CD4-positive, alpha-beta T cell (primary cell): ENCODE results near the gene PARD3B. TPM values are rescaled to one million over a fixed set of nuclear protein-coding genes. Genes with fewer than 3 reads are reported as not detected.

Experiments
- ATAC-seq: fragments of 200-7000 bp; cut with Tn5 transposase; one replicate; pipeline ENCODE4 v1.10.0; 2022; ENCODE audit warnings: mild to moderate bottlenecking; ENCODE audit not compliant: poor library complexity
- CTCF ChIA-PET: fragments of 350-600 bp; sonication (Branson Sonifier 250); formaldehyde crosslinking; loops from one replicate; lab custom pipeline; 2021; ENCODE audit warnings: antibody characterized with exemption, inconsistent platforms; lab: Charles Lee
- POLR2A ChIA-PET: fragments of 350-600 bp; sonication (Branson Sonifier 250); formaldehyde crosslinking; loops from one replicate; lab custom pipeline; 2021; ENCODE audit warnings: antibody characterized with exemption, inconsistent platforms; lab: Charles Lee
- DNase-seq, 14 experiments: peaks; one replicate each; pipeline ENCODE4 v3.0.0-alpha.2; 2013 to 2020; ENCODE audit warnings: mixed read lengths in 2 of 14
- H3K27ac ChIP-seq, 2 donors: one replicate each; pipeline versions ENCODE4 v1.5.1 to v1.7.0; 2013; ENCODE audit warnings: low read length in 2 of 2, low read depth in 1 of 2, mild to moderate bottlenecking in 1 of 2
- H3K27me3 ChIP-seq, 2 experiments: 1 replicate in 1 of 2; 2 replicates in 1 of 2; pipeline versions ENCODE4 v1.6.1 to v1.7.0; 2013; ENCODE audit warnings: low read length in 2 of 2, control low read depth in 1 of 2, mild to moderate bottlenecking in 1 of 2, moderate library complexity in 1 of 2; ENCODE audit not compliant: insufficient read depth in 2 of 2, control insufficient read depth in 1 of 2
- H3K36me3 ChIP-seq: one replicate; pipeline ENCODE4 v1.6.1; 2013; ENCODE audit warnings: low read length, control low read depth; ENCODE audit not compliant: insufficient read depth
- H3K4me1 ChIP-seq: one replicate; pipeline ENCODE4 v1.6.1; 2013; ENCODE audit warnings: low read length, control low read depth; ENCODE audit not compliant: insufficient read depth
- H3K4me3 ChIP-seq: one replicate; pipeline ENCODE4 v1.5.1; 2013; ENCODE audit warnings: mild to moderate bottlenecking, low read length, moderate library complexity
- H3K9me3 ChIP-seq, 2 experiments: 1 replicate in 1 of 2; 2 replicates in 1 of 2; pipeline versions ENCODE4 v1.6.1 to v1.7.0; 2013; ENCODE audit warnings: low read length in 2 of 2, mild to moderate bottlenecking in 2 of 2, control low read depth in 1 of 2, moderate library complexity in 1 of 2; ENCODE audit not compliant: control insufficient read depth in 1 of 2, insufficient read depth in 1 of 2
- H3K27ac Mint-ChIP-seq: one replicate; pipeline ENCODE4 v1.8.0; 2020; ENCODE audit warnings: mixed read lengths
- H3K27me3 Mint-ChIP-seq: one replicate; pipeline ENCODE4 v1.8.0; 2021; ENCODE audit warnings: mixed read lengths
- H3K36me3 Mint-ChIP-seq: one replicate; pipeline ENCODE4 v1.8.0; 2021; ENCODE audit warnings: low read depth, mixed read lengths
- H3K4me1 Mint-ChIP-seq: one replicate; pipeline ENCODE4 v1.8.0; 2021; ENCODE audit warnings: low read depth, mixed read lengths
- H3K4me3 Mint-ChIP-seq: one replicate; pipeline ENCODE4 v1.8.0; 2020; ENCODE audit warnings: mild to moderate bottlenecking, mixed read lengths
- H3K9me3 Mint-ChIP-seq: one replicate; pipeline ENCODE4 v1.8.0; 2020; ENCODE audit warnings: mixed read lengths
- intact Hi-C, 2 experiments: fragments of 100-400 bp; cut with DNase I in 1 of 2; cut with micrococcal nuclease in 1 of 2; formaldehyde crosslinking; loops; one replicate each; pipeline versions ENCODE4 v1.15.1 to v1.9.0; 2023 to 2025; cut with DNase I, micrococcal nuclease
- total RNA-seq, 174 experiments: library from RNA in 2 of 174; stranded (reverse) in 2 of 174; gene quantifications; one replicate each; pipeline ENCODE4 v1.2.3 and lab custom pipeline; 2021 to 2026
- TF ChIP-seq, protein P1 (sequence below): fragments of 200-600 bp; IDR thresholded peaks from one replicate; pipeline ENCODE4 v1.8.0; 2022; ENCODE audit warnings: antibody characterized with exemption, mild to moderate bottlenecking

The PARD3B gene
- total RNA-seq, 2 experiments from 2014 or later = 0.87 to 1.9 TPM

GRCh38 chr2:205505371-205505770 is 960.1 kb downstream of the PARD3B start:
- H3K27ac Mint-ChIP-seq = no peak overlapping the region
- DNase-seq (no peak), ATAC-seq (no peak)
- no peaks in the 10 kb centered on the region for H3K9me3 Mint-ChIP-seq
- no peaks in the 10 kb centered on the region for H3K36me3 Mint-ChIP-seq
- H3K4me1 ChIP-seq = no peaks in the 10 kb centered on the region
- POLR2A ChIA-PET = no interaction called here
- H3K4me1 Mint-ChIP-seq = peaks cover 2% of the 10 kb centered on the region
- H3K4me3 Mint-ChIP-seq = no peak overlapping the region
- no peak overlapping the region for H3K27ac ChIP-seq
- no peaks in the 10 kb centered on the region for H3K27me3 Mint-ChIP-seq
- H3K9me3 ChIP-seq = no peaks in the 10 kb centered on the region
- no peaks in the 10 kb centered on the region for H3K36me3 ChIP-seq
- intact Hi-C loops = no loop called here
- TF ChIP-seq, protein P1, sequence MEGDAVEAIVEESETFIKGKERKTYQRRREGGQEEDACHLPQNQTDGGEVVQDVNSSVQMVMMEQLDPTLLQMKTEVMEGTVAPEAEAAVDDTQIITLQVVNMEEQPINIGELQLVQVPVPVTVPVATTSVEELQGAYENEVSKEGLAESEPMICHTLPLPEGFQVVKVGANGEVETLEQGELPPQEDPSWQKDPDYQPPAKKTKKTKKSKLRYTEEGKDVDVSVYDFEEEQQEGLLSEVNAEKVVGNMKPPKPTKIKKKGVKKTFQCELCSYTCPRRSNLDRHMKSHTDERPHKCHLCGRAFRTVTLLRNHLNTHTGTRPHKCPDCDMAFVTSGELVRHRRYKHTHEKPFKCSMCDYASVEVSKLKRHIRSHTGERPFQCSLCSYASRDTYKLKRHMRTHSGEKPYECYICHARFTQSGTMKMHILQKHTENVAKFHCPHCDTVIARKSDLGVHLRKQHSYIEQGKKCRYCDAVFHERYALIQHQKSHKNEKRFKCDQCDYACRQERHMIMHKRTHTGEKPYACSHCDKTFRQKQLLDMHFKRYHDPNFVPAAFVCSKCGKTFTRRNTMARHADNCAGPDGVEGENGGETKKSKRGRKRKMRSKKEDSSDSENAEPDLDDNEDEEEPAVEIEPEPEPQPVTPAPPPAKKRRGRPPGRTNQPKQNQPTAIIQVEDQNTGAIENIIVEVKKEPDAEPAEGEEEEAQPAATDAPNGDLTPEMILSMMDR = no peak
- no peak overlapping the region for H3K4me3 ChIP-seq
- CTCF ChIA-PET = no interaction called here
- H3K27me3 ChIP-seq = no peaks in the 10 kb centered on the region

DNA sequence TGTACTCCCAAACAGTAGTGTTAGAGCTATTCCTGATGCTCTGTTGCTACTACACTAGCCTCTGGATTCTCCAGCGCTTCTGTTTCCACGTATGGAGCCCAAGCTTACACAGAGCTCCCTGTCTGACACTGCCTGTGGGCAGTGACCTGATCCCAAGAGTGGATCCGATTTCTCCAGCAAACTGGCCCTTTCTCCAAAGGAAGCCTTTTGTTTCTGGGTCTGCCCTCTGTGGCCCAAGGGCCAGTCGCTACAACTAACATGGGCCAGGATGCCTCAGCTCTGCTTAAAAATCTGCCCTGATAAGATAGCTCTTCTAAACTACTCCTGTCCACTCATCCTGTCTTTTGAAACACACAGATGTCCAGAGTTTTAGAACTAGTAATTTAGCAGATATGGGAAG is 964.4 kb downstream of the PARD3B start:
- ChIA-PET CTCF (no interaction called here), POLR2A (no interaction called here)
- H3K4me1 ChIP-seq = no peaks in the 10 kb centered on the region
- no peaks in the 10 kb centered on the region for H3K27me3 Mint-ChIP-seq
- no peaks in the 10 kb centered on the region for H3K9me3 ChIP-seq
- DNase-seq (no peak), ATAC-seq (no peak)
- no peak overlapping the region for H3K27ac ChIP-seq
- H3K4me1 Mint-ChIP-seq = no peaks in the 10 kb centered on the region
- no peak overlapping the region for H3K4me3 ChIP-seq
- H3K27me3 ChIP-seq = no peaks in the 10 kb centered on the region
- TF ChIP-seq, protein P1 = no peak
- H3K4me3 Mint-ChIP-seq = no peak overlapping the region
- H3K36me3 Mint-ChIP-seq = no peaks in the 10 kb centered on the region
- no peak overlapping the region for H3K27ac Mint-ChIP-seq
- H3K36me3 ChIP-seq = no peaks in the 10 kb centered on the region
- intact Hi-C loops = no loop called here
- H3K9me3 Mint-ChIP-seq = no peaks in the 10 kb centered on the region

GRCh38 chr2:205510345-205510744 is 965.1 kb downstream of the PARD3B start:
- TF ChIP-seq, protein P1 = no peak
- ChIA-PET CTCF (no interaction called here), POLR2A (no interaction called here)
- H3K27me3 ChIP-seq = no peaks in the 10 kb centered on the region
- H3K4me3 ChIP-seq = no peak overlapping the region
- no peak overlapping the region for H3K27ac ChIP-seq
- no peaks in the 10 kb centered on the region for H3K9me3 ChIP-seq
- no peaks in the 10 kb centered on the region for H3K36me3 ChIP-seq
- H3K4me1 ChIP-seq = no peaks in the 10 kb centered on the region
- intact Hi-C loops = no loop called here
- Mint-ChIP-seq H3K36me3 (no peaks in the 10 kb centered on the region), H3K4me3 (no peak overlapping the region), H3K27ac (no peak overlapping the region), H3K4me1 (no peaks in the 10 kb centered on the region), H3K27me3 (no peaks in the 10 kb centered on the region), H3K9me3 (no peaks in the 10 kb centered on the region)
- ATAC-seq (no peak), DNase-seq (no peak)
